ENCODE data around the gene NDUFS5. TPM values are rescaled to one million over a fixed set of nuclear protein-coding genes. Genes with fewer than 3 reads are reported as not detected.

Gene NDUFS5
- total RNA-seq, 1 donor from 2014 or later: 696 TPM

DNA sequence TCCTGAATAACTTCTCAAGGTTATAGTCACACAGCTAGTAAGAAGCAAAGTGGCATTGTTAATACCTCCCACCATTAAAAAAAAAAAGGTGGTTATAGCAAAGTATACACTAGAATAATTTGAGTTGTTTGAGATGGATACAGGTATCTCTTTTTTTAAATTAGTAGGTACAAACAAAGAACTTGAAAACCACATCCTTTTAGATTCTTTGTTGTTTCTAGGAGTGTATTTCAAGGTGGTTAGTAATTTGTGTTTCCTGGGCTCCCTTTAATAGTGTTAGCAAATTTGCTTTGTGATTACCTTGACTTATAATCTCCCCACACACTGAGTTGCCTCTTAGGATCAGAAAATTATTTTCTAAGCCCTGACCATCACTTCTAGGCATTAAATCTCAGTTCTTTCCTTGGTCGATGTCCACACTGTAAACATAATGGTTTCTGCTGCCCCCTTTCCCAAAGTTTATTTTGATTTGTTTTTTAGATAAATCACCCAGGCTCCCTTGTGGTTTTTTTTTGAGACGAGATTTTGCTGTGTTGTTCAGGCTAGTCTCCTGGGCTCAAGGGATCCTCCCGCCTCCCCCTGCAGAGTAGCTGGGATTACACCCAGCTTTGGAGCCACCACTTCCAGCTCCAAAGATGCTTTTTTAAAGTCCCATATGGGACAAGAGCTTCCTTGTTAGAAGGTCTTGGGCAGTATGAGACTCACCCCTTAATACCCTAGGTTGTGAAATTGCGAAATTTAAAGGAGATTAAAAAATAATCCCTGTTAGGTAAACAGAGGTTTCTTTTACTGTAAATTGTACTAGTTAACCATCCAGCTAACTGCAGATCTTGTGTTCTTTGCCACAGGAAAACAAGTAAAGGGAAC is 28.9 kb upstream of the NDUFS5 start:
- intact Hi-C loops (cut with micrococcal nuclease): no loop called here
- TF ChIP-seq, protein P1, sequence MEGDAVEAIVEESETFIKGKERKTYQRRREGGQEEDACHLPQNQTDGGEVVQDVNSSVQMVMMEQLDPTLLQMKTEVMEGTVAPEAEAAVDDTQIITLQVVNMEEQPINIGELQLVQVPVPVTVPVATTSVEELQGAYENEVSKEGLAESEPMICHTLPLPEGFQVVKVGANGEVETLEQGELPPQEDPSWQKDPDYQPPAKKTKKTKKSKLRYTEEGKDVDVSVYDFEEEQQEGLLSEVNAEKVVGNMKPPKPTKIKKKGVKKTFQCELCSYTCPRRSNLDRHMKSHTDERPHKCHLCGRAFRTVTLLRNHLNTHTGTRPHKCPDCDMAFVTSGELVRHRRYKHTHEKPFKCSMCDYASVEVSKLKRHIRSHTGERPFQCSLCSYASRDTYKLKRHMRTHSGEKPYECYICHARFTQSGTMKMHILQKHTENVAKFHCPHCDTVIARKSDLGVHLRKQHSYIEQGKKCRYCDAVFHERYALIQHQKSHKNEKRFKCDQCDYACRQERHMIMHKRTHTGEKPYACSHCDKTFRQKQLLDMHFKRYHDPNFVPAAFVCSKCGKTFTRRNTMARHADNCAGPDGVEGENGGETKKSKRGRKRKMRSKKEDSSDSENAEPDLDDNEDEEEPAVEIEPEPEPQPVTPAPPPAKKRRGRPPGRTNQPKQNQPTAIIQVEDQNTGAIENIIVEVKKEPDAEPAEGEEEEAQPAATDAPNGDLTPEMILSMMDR (IDR thresholded peaks at IDR 0.05; ENCODE audit: borderline replicate concordance): no peak
- peaks cover 49% of the 10 kb centered on the region for H3K36me3 ChIP-seq
- no peaks in the 10 kb centered on the region for H3K9me3 ChIP-seq (replicated peaks)
- H3K27ac ChIP-seq (replicated peaks): peak overlapping the region; percentile 35
- DNase-seq: no peak
- H3K4me1 ChIP-seq: peaks cover 79% of the 10 kb centered on the region
- no peaks in the 10 kb centered on the region for H3K27me3 ChIP-seq (ENCODE audit: low read depth)
- H3K4me3 ChIP-seq: no peak overlapping the region

DNA sequence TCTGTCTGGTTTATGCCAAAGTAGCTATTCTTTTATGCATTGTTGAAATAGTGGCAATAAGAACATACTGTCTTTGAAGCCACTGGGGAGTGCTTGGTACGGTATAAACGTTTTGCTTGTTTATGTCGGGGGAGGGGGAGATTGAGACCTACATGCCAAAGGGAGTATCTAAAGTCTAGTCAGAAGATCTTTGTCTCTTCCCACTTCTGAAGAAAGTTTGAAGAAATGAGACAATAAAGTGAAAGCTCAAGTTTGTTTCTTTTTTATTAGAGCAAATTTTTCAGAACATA is 28.3 kb upstream of the NDUFS5 start:
- TF ChIP-seq, protein P1 (IDR thresholded peaks at IDR 0.05; ENCODE audit: borderline replicate concordance): no peak
- DNase-seq: no peak
- H3K36me3 ChIP-seq: peaks cover 55% of the 10 kb centered on the region
- no peaks in the 10 kb centered on the region for H3K27me3 ChIP-seq (ENCODE audit: low read depth)
- H3K27ac ChIP-seq (replicated peaks): peak overlapping the region; percentile 35
- no peaks in the 10 kb centered on the region for H3K9me3 ChIP-seq (replicated peaks)
- no peak overlapping the region for H3K4me3 ChIP-seq
- intact Hi-C loops (cut with micrococcal nuclease): no loop called here
- peaks cover 79% of the 10 kb centered on the region for H3K4me1 ChIP-seq

DNA sequence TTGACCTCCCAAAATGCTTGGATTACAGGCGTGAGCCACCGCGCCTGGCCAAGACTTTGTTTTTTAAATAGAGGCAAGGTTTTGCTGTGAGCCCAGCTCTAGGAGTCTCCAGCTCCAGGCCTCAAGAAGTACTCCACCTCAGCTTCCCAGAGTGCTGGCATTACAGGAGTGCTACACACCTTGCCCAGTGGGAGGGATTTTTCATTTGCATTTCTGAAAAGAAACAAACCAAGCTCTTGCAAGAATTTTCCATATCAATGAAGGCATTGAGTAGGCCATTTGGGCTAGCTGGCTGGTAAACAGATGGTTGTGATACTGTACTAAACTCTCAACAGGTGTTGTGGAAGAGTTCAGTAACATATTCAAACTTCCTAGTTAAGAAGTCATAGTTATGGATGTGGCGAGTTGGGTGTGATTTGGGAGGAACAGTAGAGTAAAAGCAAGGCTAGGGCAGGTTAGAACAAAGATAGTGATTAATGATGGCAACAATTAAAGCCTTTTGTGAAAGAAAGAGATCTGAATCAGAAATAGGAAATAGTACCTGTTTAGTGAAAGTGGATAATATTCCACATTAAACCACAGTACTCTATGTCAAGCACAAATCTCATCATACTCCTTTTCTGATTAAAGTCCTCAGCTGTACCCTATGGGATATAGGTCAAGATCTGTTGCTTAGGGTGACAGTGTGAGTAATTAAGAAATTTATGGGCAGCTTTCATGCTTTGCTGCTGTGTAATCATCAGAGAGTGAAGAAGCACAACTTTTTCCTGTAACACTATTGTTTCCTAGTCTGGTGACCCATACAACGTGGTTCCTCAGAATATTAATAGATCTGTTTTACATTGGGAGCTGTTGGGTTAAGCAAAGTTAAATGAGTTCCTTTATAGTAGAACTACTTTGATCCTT is 24.4 kb upstream of the NDUFS5 start:
- DNase-seq: no peak
- H3K36me3 ChIP-seq: peaks cover 82% of the 10 kb centered on the region
- no peak overlapping the region for H3K4me3 ChIP-seq
- peaks cover 54% of the 10 kb centered on the region for H3K4me1 ChIP-seq
- no peaks in the 10 kb centered on the region for H3K9me3 ChIP-seq (replicated peaks)
- intact Hi-C loops (cut with micrococcal nuclease): no loop called here
- no peaks in the 10 kb centered on the region for H3K27me3 ChIP-seq (ENCODE audit: low read depth)
- TF ChIP-seq, protein P1 (IDR thresholded peaks at IDR 0.05; ENCODE audit: borderline replicate concordance): no peak
- peak overlapping the region; percentile 76 for H3K27ac ChIP-seq (replicated peaks)

DNA sequence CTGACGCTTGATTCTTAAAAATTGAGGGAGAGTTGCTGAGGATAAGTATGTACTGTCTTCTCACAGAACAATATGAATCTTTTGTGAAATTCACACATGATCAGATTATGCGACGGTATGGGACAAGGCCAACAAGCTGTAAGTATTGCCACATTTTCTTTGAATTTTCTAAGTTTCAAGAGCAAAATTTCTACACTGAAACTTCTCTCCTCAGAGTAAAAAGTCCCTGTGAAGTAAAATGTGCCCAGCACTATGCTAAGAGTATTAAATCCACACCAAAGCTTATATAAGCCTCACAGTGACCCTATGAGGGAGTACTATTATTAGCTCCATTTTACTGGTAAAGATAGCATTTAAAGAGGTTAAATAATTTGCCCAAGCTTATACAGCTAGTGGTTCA is 22.9 kb upstream of the NDUFS5 start:
- peak overlapping the region; percentile 76 for H3K27ac ChIP-seq (replicated peaks)
- H3K4me1 ChIP-seq: peaks cover 39% of the 10 kb centered on the region
- TF ChIP-seq, protein P1 (IDR thresholded peaks at IDR 0.05; ENCODE audit: borderline replicate concordance): no peak
- intact Hi-C loops (cut with micrococcal nuclease): no loop called here
- no peak overlapping the region for H3K4me3 ChIP-seq
- DNase-seq: no peak
- no peaks in the 10 kb centered on the region for H3K27me3 ChIP-seq (ENCODE audit: low read depth)
- H3K9me3 ChIP-seq (replicated peaks): no peaks in the 10 kb centered on the region
- peaks cover 92% of the 10 kb centered on the region for H3K36me3 ChIP-seq

DNA sequence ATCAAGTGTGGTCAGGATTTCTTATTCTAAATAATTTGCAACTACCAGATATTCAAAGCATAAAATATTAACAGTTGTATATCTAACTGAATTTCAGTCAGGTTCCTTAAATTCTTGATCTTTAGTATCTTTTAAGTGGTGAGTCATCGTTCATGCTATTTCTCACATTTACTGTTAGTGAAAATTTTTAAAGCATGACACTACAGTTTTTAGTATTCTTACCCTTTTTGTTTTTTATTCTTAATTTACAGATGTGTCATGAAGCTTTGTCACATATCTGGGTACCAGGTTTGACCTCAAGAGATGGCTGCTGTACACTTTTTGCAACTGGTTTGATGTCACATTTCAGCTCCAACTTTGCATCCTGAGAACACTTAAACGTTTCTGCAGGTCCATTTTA is 22.4 kb upstream of the NDUFS5 start:
- Histone ChIP-seq H3K9me3 (replicated peaks) (no peaks in the 10 kb centered on the region), H3K36me3 (peaks cover 92% of the 10 kb centered on the region), H3K4me1 (peaks cover 34% of the 10 kb centered on the region), H3K27ac (replicated peaks) (peak overlapping the region; percentile 76), H3K4me3 (no peak overlapping the region), H3K27me3 (ENCODE audit: low read depth) (no peaks in the 10 kb centered on the region)
- DNase-seq: no peak
- TF ChIP-seq, protein P1 (IDR thresholded peaks at IDR 0.05; ENCODE audit: borderline replicate concordance): no peak
- intact Hi-C loops (cut with micrococcal nuclease): no loop called here

Data from left ventricle myocardium inferior (tissue), 1 donor.